ELR (cell line): ENCODE results near the gene SETBP1.
"Not testable (repeated sequence)": the region's sequence is repeated elsewhere in the genome, so short reads cannot be mapped to it uniquely, and the experiment has no call there.

Source experiments
- DNase-seq: peaks from one replicate; pipeline ENCODE4 v3.0.0-alpha.2; 2015; ENCODE audit warnings: low read depth

The SETBP1 gene

GRCh38 chr18:44704135-44704789 lies 23.6 kb downstream of the SETBP1 start:
- no peak for DNase-seq

- no peak for DNase-seq
Observed at GRCh38 chr18:44705075-44705675, 24.5 kb downstream of the SETBP1 start.

- DNase-seq: no peak
Observed at GRCh38 chr18:44708451-44709083, 27.9 kb downstream of the SETBP1 start.

GRCh38 chr18:44709307-44710126 lies 28.8 kb downstream of the SETBP1 start:
- no peak for DNase-seq

- DNase-seq: no peak
Observed at GRCh38 chr18:44710931-44711330, 30.2 kb downstream of the SETBP1 start.

- DNase-seq: no peak
Observed at GRCh38 chr18:44712025-44712424, 31.3 kb downstream of the SETBP1 start.

- DNase-seq: no peak
Observed at GRCh38 chr18:44713435-44713834, 32.7 kb downstream of the SETBP1 start.

GRCh38 chr18:44714376-44714775 lies 33.7 kb downstream of the SETBP1 start:
- DNase-seq: no peak

- peak; percentile 60 for DNase-seq
Observed at GRCh38 chr18:44715245-44715644, 34.6 kb downstream of the SETBP1 start.

GRCh38 chr18:44715842-44716241 lies 35.2 kb downstream of the SETBP1 start:
- no peak for DNase-seq

GRCh38 chr18:44716697-44717163 lies 36.0 kb downstream of the SETBP1 start:
- DNase-seq: no peak

GRCh38 chr18:44719519-44720060 lies 38.9 kb downstream of the SETBP1 start:
- DNase-seq: no peak

- not testable (repeated sequence) for DNase-seq
Observed at GRCh38 chr18:44721748-44722147, 41.1 kb downstream of the SETBP1 start.

- DNase-seq: no peak
Observed at GRCh38 chr18:44723411-44723810, 42.7 kb downstream of the SETBP1 start.

GRCh38 chr18:44724105-44724778 lies 43.6 kb downstream of the SETBP1 start:
- no peak for DNase-seq

GRCh38 chr18:44725300-44726058 lies 44.8 kb downstream of the SETBP1 start:
- peak; percentile 64 for DNase-seq

- no peak for DNase-seq
Observed at GRCh38 chr18:44726059-44726421, 45.4 kb downstream of the SETBP1 start.

- no peak for DNase-seq
Observed at GRCh38 chr18:44727291-44727690, 46.6 kb downstream of the SETBP1 start.

GRCh38 chr18:44729631-44730101 lies 49.0 kb downstream of the SETBP1 start:
- DNase-seq: peak; percentile 57

GRCh38 chr18:44730803-44731529 lies 50.3 kb downstream of the SETBP1 start:
- DNase-seq: no peak
